Pulmonary artery endothelial cell (primary cell): ENCODE measurements around the gene B3GALT6. TPM values are rescaled to one million over a fixed set of nuclear protein-coding genes. Genes with fewer than 3 reads are reported as not detected.

Experiments
- DNase-seq: peaks from one replicate; pipeline ENCODE4 v3.0.0-alpha.2; 2011; ENCODE audit warnings: low read depth, low spot score
- total RNA-seq: library from RNA; depleted of rRNA; stranded (reverse); fragments of >200 nt; gene quantifications from 2 replicates; pipeline ENCODE4 v1.2.3, GENCODE V29; 2014

The B3GALT6 gene
- total RNA-seq, 1 donor from 2014 or later: 31.5 TPM

GRCh38 chr1:1200876-1201810 lies 30.9 kb upstream of the B3GALT6 start:
- no peak for DNase-seq

DNA sequence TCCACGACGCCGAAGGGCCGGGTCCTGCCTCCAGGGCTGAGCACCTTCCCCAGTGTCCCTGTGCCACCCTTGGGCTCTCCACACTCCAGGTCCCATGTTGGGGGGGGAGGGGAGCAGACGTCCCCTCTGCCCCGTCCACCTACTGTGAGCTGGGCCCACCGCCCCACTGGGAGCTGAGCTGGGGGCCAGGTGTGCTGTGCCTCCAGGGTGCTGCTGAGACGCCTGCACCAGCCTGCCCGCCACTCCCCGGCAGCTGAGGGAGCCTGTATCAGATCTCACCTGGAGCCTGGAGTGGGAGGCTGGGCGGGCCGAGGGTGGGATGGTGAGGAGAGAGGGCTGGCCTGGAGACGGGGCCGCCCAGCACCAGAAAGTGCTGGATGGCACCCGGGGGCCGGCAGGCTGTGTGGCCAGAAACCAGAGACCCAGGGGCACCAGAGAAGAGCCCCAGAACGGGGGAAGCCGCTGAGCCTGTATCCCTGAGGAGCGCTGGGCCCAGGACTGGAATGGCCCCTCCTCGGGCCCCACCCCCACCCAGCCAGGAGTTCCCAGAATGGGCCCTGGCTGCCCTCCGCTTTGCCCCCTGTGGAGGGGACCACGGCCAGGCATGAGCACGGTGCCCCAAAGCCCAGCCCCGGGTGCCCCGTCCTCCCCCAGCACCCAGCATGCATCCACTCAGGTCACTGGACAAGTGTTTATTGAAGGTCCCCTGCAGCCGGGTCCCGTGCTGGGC lies 29.0 kb upstream of the B3GALT6 start:
- DNase-seq: no peak

DNA sequence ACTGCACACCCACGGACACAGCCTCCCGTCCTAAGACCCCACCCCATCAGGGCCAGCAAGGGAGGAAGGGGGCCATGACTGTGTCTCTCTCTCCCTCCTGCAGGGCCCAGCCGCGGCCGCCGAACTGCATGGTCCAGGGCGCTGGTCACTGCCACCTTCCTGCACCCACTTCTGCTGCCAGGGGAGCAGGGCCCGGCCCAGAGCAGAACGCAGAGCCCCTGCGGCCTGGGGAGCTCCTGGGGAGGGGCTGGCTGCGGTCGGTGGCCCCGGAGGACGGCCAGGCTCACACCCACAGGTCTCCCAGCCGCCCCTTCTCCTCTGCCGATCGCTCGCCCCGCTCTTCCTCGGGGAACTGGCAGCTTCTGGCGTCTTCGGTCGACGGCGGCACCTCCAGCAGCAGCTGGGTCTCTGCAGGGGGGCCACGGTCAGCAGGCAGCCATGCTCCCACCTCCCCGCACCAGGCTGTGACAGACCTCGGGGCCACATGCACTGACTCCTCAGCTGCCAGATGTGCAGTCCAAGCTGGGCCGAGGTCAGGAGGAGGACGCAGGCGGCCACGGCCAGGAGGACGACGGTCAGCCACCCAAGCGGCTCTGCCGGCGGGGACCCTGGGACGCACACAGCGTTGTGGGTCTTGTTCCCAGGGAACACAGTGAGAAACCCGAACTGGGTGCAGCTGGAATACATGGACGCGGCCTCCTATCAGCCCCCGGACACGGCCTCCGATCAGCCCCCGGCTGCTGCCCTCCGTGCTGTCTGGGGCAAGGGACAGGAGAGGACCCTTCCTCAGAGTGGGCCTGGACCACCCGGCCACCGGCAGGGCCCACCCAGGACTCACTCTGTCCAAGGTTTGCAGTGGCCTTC lies 28.2 kb upstream of the B3GALT6 start:
- no peak for DNase-seq

DNA sequence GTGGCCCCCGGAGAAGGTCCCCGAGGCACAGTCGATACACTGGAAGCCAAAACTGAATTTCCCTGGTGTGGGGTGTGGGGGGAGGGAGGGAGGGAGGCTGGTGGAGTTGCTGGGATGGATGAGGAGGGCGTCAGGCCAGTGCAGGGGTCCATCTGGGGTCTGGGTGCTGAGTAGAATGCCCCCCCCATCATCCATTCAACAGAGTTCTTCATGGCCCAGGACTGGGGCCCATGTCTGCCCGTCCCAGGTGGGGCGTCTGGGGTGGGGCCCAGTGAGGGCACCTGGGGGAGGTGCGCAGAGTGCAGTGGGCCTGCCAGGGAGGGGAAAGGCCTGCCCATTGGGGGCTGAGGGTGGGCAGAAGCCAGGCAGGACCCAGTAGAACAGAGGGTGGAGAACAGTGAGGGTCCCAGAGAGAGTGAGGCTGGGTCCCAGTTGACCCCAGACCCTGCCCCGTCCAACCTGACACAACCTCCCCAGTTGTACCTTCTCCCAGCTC lies 27.6 kb upstream of the B3GALT6 start:
- DNase-seq: no peak

- DNase-seq: no peak
These were observed 26.9 kb upstream of the B3GALT6 start for GRCh38 chr1:1204998-1205768.

GRCh38 chr1:1205769-1206375 lies 26.2 kb upstream of the B3GALT6 start:
- no peak for DNase-seq

GRCh38 chr1:1206376-1206965 lies 25.6 kb upstream of the B3GALT6 start, which contains the start of gene TNFRSF18:
Gene TNFRSF18, minus strand, starts transcription at chr1:1206592. Its CDS starts 21 bp downstream, at chr1:1206571.
- DNase-seq: no peak

GRCh38 chr1:1206966-1207531 lies 25.0 kb upstream of the B3GALT6 start:
- DNase-seq: no peak

- DNase-seq: no peak
These were observed 24.5 kb upstream of the B3GALT6 start for GRCh38 chr1:1207571-1207892.

DNA sequence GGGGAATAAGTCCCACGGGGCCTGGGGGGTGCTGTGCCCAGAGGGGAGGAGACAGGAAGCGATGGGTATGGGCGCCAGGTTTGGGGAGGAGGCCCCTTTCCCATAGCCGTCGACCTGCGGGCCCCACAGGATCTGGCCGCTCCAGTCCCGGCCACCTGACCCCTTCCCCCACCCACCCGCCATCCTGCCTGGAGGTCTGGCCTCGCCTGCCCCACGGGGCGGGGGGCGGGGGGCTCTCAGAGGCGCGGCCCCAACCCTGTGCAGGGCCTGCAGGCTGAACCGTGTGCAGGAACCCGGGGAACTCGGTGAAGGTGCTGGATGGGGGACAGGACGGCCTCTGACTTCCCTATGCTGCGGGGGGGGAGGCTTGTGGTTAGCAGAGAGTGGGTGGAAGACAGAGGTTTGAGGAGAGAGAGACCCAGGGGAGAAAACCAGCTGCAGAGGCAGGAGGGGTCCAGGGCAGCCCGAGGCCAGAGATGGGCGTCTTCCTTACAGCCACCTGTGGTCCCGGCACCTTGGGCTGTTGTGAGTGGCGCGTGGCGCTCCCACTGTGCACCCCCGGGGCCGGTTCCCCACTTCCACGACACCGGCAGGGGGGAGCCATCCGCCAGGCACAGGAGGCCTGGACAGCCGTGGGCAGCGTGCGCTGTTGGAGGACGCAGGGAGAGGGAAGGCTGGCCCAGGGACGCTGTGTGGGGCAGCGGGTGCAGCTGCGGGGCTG lies 23.2 kb upstream of the B3GALT6 start:
- no peak for DNase-seq

DNA sequence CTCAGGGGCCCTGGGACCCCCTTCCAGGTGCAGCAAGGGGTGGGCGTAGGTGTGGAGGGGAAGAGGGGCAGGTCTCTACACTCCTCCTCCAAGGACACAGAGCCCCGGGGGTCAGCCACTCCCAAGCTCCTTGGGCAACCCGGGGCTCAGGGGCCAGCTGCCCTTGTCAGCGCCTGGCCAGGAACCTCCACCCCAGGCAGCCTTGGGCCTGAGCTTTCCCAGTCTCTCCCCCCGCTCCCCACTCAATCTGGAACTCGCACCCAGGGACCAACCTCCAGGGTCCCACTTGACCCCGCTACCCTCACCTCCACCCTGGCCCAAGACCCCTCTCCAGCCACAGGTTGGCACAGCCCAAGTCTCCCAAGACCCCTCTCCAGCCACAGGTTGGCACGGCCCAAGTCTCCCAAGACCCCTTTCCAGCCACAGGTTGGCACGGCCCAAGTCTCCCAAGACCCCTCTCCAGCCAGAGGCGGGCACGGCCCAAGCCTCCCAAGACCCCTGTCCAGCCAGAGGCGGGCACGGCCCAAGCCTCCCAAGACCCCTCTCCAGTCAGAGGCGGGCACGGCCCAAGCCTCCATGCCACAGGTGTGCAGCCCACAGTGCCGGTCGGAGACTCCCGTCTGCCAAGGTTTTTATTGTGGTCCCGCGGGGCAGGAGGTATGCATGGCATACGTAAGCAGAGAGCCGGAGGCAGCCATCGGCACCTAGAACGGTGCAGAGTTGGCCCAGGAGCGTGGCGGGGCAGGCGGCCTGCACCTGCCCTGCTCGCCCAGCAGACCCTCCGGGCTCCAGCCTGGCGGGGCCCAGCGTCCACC lies 21.1 kb upstream of the B3GALT6 start:
- DNase-seq: no peak

DNA sequence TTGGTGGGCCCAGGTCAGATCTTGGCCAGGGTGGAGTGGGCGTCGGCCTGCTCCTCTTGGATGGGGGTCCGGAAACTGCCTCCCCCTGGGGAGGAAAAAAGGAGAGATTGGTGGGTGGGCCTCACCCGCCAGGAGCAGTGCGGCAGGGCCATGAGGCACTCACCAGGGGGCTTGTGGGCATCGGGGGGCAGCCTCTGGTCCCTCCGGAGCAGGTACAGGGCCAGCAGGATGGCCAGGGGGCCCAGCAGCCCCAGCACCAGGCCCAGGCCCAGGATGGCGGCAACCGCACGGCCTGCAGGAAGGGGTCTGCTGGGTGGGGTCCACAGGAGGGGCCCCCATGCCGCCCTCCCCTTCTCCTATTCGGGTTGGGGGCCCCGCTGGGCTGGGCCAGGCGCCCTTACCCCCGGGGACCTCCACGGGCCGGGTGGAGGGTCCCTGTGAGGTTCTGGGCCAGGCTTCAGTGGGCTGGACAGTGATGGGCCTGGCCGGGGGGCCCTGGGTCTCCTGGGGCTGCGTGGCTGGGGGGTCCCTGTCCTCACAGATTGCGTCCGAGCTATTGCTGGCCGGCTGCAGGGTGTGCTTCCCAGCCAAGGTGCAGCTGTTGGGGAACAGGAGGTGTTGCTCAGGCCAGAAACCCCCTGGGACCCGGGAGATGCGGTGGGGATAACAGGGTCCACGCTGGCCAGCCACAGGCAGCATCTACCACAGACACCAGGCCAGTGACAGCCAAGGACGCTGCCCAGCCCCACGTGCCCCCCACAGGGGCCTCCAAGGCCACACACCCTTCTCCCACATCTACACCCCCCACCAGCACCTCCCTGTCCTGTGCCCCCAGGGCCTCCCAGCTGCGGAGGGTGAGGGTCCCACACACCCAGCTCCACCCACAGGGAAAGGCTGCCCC lies 20.2 kb upstream of the B3GALT6 start:
- no peak for DNase-seq

- no peak for DNase-seq
These were observed 19.2 kb upstream of the B3GALT6 start for GRCh38 chr1:1212780-1213344.

- DNase-seq: no peak
These were observed 18.4 kb upstream of the B3GALT6 start, which contains the start of gene TNFRSF4 for GRCh38 chr1:1213345-1214265. Gene TNFRSF4, minus strand, starts transcription at chr1:1214153. Its CDS starts 26 bp downstream, at chr1:1214127.

DNA sequence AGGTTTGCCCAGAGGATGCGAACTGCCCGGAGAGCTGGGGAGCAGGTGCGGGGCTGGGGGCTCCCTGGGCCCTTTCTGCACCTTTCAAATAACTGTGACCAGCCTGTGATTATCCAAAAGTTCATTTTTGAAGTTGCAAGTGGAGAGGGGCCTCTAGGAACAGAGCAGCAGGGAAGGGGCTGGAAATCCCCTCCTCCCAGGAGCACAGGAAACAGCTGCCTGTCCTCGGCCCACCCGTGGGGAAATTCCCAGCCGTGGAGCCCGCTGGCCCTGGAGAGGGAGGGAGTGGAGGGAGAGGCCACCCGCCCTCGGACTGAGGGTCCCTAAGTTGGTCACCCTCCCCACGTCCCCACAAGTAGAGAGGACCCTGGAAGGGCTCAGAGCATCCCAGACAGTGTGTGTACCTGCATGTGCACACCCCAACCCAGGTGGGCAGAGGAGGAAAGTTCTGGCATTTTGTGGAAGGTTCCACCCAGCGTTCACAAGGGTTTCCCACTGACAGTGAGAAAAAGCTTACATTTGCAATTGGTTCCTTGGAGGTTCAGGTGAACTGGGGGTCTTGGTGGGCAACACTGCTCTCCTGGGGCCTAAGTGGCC lies 16.9 kb upstream of the B3GALT6 start:
- no peak for DNase-seq
